ENCODE measurements around the gene C20orf96. TPM values are rescaled to one million over a fixed set of nuclear protein-coding genes. Genes with fewer than 3 reads are reported as not detected.

C20orf96 gene
- total RNA-seq, 4 donors from 2014 or later = 1.5 to 3.1 (median 2.8) TPM

- no peak for TF ChIP-seq CTCF (IDR thresholded peaks at IDR 0.05; ENCODE audit: low read depth)
These were observed 16.7 kb downstream of the C20orf96 start for GRCh38 chr20:273884-274283.

- TF ChIP-seq CTCF (IDR thresholded peaks at IDR 0.05; ENCODE audit: low read depth) = no peak
These were observed 17.8 kb downstream of the C20orf96 start for GRCh38 chr20:272718-273117.

- TF ChIP-seq CTCF (IDR thresholded peaks at IDR 0.05; ENCODE audit: low read depth) = no peak
These were observed 19.0 kb downstream of the C20orf96 start for GRCh38 chr20:271528-271927.

- TF ChIP-seq CTCF (IDR thresholded peaks at IDR 0.05; ENCODE audit: low read depth) = no peak
These were observed 19.5 kb downstream of the C20orf96 start for GRCh38 chr20:271069-271468.

GRCh38 chr20:270517-270916, 20.0 kb downstream of the C20orf96 start:
- no peak for TF ChIP-seq CTCF (IDR thresholded peaks at IDR 0.05; ENCODE audit: low read depth)

GRCh38 chr20:266596-267562, 23.7 kb downstream of the C20orf96 start:
- no peak for TF ChIP-seq CTCF (IDR thresholded peaks at IDR 0.05; ENCODE audit: low read depth)

GRCh38 chr20:263701-264100, 26.8 kb downstream of the C20orf96 start:
- TF ChIP-seq CTCF (IDR thresholded peaks at IDR 0.05; ENCODE audit: low read depth) = no peak

Measured in subcutaneous adipose tissue (tissue), 4 donors.